DOHH2 (cell line): ENCODE measurements around the gene EBPL.
"Not testable (repeated sequence)": the region's sequence is repeated elsewhere in the genome, so short reads cannot be mapped to it uniquely, and the experiment has no call there.

ENCODE experiments used
- CTCF ChIP-seq: fragments of 200-600 bp; sonication (generic); IDR thresholded peaks from one replicate; pipeline ENCODE4 v1.5.1; 2014; ENCODE audit warnings: antibody characterized with exemption, mild to moderate bottlenecking, low read depth, low read length; ENCODE audit not compliant: poor library complexity, severe bottlenecking
- EZH2phosphoT487 ChIP-seq: fragments of 200-600 bp; sonication (generic); IDR thresholded peaks from 2 replicates; pipeline ENCODE4 v1.6.1; 2017; ENCODE audit warnings: borderline replicate concordance, mild to moderate bottlenecking, antibody characterized with exemption, low read length, moderate library complexity, mixed read lengths

GRCh38 chr13:49704264-49704663, 13.0 kb upstream of the EBPL start:
- TF ChIP-seq CTCF, EZH2phosphoT487: not testable (repeated sequence)
